Measurements from ENCODE around the gene ZNF740. TPM values are rescaled to one million over a fixed set of nuclear protein-coding genes. Genes with fewer than 3 reads are reported as not detected.

Gene ZNF740
- polyA plus RNA-seq, 3 donors = 6.3 to 9.2 (median 9.1) TPM

- no peak overlapping the region for H3K27ac ChIP-seq (ENCODE audit: low read depth, low read length)
Measured at GRCh38 chr12:53190108-53190729, 9.7 kb downstream of the ZNF740 start.

GRCh38 chr12:53191096-53191884, 10.8 kb downstream of the ZNF740 start:
- WGBS, 3 donors = 85 to 88% (median 87%) methylated on average over 11 of the region's 11 CpGs
- no peak overlapping the region for H3K27ac ChIP-seq (ENCODE audit: low read depth, low read length)

More at GRCh38 chr12:53190108-53190729, 9.7 kb downstream of the ZNF740 start:
- WGBS, 3 donors = 43 to 55% (median 52%) methylated on average over 14 of the region's 14 CpGs

GRCh38 chr12:53191885-53192530, 11.5 kb downstream of the ZNF740 start:
- H3K27ac ChIP-seq (ENCODE audit: low read depth, low read length) = no peak overlapping the region
- 87 to 91% (median 87%) methylated on average over 14 of the region's 14 CpGs for WGBS, 3 donors

- WGBS, 3 donors = 89 to 90% (median 90%) methylated on average over 14 of the region's 14 CpGs
- no peak overlapping the region for H3K27ac ChIP-seq (ENCODE audit: low read depth, low read length)
Measured at GRCh38 chr12:53192531-53193021, 12.1 kb downstream of the ZNF740 start.

GRCh38 chr12:53193040-53193439, 12.5 kb downstream of the ZNF740 start:
- H3K27ac ChIP-seq (ENCODE audit: low read depth, low read length) = no peak overlapping the region
- WGBS, 3 donors = 87 to 92% (median 90%) methylated on average over 9 of the region's 9 CpGs

GRCh38 chr12:53193985-53194716, 13.6 kb downstream of the ZNF740 start:
- no peak overlapping the region for H3K27ac ChIP-seq (ENCODE audit: low read depth, low read length)
- WGBS, 3 donors = 65 to 81% (median 74%) methylated on average over 11 of the region's 11 CpGs

GRCh38 chr12:53194973-53195372, 14.5 kb downstream of the ZNF740 start:
- WGBS, 3 donors = 92 to 97% (median 95%) methylated on average over 1 of the region's 1 CpG

GRCh38 chr12:53195516-53196420, 15.2 kb downstream of the ZNF740 start:
- WGBS, 3 donors = 89 to 90% (median 90%) methylated on average over 10 of the region's 10 CpGs
- H3K27ac ChIP-seq (ENCODE audit: low read depth, low read length) = no peak overlapping the region

More at GRCh38 chr12:53194973-53195372, 14.5 kb downstream of the ZNF740 start:
- H3K27ac ChIP-seq (ENCODE audit: low read depth, low read length) = no peak overlapping the region

GRCh38 chr12:53196486-53196885, 16.0 kb downstream of the ZNF740 start:
- WGBS, 3 donors = 83 to 85% (median 85%) methylated on average over 14 of the region's 14 CpGs
- no peak overlapping the region for H3K27ac ChIP-seq (ENCODE audit: low read depth, low read length)

- H3K27ac ChIP-seq (ENCODE audit: low read depth, low read length) = no peak overlapping the region
- WGBS, 3 donors = 66 to 72% (median 70%) methylated on average over 19 of the region's 19 CpGs
Measured at GRCh38 chr12:53197011-53197640, 16.6 kb downstream of the ZNF740 start.

- WGBS, 3 donors = 56 to 83% (median 67%) methylated on average over 5 of the region's 5 CpGs
- no peak overlapping the region for H3K27ac ChIP-seq (ENCODE audit: low read depth, low read length)
Measured at GRCh38 chr12:53198486-53199110, 18.1 kb downstream of the ZNF740 start.

- 82 to 92% (median 91%) methylated on average over 3 of the region's 3 CpGs for WGBS, 3 donors
Measured at GRCh38 chr12:53199700-53200099, 19.2 kb downstream of the ZNF740 start.

GRCh38 chr12:53200107-53200457, 19.6 kb downstream of the ZNF740 start:
- 49 to 98% (median 89%) methylated on average over 2 of the region's 2 CpGs for whole genome bisulfite sequencing, 3 donors
- H3K27ac ChIP-seq (ENCODE audit: low read depth, low read length) = no peak overlapping the region

More at GRCh38 chr12:53199700-53200099, 19.2 kb downstream of the ZNF740 start:
- no peak overlapping the region for H3K27ac ChIP-seq (ENCODE audit: low read depth, low read length)

- 61 to 80% (median 66%) methylated on average over 10 of the region's 10 CpGs for WGBS, 3 donors
- no peak overlapping the region for H3K27ac ChIP-seq (ENCODE audit: low read depth, low read length)
Measured at GRCh38 chr12:53200458-53201176, 20.1 kb downstream of the ZNF740 start.

GRCh38 chr12:53201177-53201541, 20.6 kb downstream of the ZNF740 start:
- H3K27ac ChIP-seq (ENCODE audit: low read depth, low read length) = no peak overlapping the region
- 64 to 86% (median 67%) methylated on average over 1 of the region's 1 CpG for WGBS, 3 donors

- 88 to 95% (median 94%) methylated on average over 4 of the region's 4 CpGs for WGBS, 3 donors
- no peak overlapping the region for H3K27ac ChIP-seq (ENCODE audit: low read depth, low read length)
Measured at GRCh38 chr12:53201639-53202038, 21.1 kb downstream of the ZNF740 start.

Measured in adipose tissue (tissue), 3 donors.